Right renal cortex interstitium (tissue), 3 donors: ENCODE measurements around the gene TMCO6. TPM values are rescaled to one million over a fixed set of nuclear protein-coding genes. Genes with fewer than 3 reads are reported as not detected.

ENCODE experiments used
- DNase-seq, 3 donors: peaks; one replicate each; pipeline ENCODE4 v3.0.0-alpha.2; 2013; ENCODE audit warnings: low read depth in 3 of 3, low spot score in 2 of 3
- polyA plus RNA-seq, 3 donors: library from polyadenylated mRNA; unstranded; fragments of 120-200 nt; gene quantifications; one replicate each; pipeline ENCODE4 v1.2.1, GENCODE V29; 2013; ENCODE audit not compliant: insufficient read length in 3 of 3

The TMCO6 gene
- polyA plus RNA-seq, 3 donors, result 15.4 to 16.9 (median 16.6) TPM

DNA sequence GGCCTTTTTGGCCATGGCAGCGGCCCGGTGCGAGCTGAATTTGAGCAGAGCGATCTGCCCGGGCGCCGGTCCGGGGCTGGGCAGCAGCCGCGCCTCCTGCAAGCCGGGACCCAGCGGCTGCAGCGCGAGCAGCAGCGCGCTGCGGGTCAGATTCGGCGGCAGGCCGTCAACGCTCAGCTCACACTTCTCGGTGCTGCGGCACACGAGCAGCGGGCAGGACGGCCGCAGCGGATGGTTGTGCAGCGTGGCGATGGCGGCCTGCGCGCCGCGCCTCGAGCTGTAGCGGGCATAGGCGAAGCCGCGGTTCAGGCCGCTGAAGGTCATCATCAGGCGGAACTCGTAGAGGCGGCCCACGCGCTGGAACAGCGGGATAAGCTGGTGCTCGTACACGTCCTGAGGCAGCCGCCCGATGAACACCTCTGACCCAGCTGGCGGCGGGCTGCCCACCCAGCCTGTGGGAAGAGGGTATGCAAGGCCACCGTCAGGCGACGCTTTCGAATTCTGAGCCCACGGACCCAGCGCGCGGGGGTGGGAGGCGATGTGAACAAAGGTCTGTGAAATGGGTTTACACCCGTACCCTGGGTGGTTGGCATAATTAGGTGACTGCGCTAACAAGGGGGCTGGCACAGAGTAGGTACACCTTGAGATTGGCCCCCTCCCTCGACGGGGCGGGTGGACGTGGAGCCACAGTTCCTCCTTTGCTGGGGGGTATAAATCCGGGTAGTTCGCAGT, 33.4 kb downstream of the TMCO6 start:
- no peak for DNase-seq

- no peak for DNase-seq
Measured at GRCh38 chr5:140673187-140673976, 34.1 kb downstream of the TMCO6 start, which contains the start of gene DND1. Gene DND1, minus strand, starts transcription at chr5:140673576. Its CDS starts 34 bp downstream, at chr5:140673542.

DNA sequence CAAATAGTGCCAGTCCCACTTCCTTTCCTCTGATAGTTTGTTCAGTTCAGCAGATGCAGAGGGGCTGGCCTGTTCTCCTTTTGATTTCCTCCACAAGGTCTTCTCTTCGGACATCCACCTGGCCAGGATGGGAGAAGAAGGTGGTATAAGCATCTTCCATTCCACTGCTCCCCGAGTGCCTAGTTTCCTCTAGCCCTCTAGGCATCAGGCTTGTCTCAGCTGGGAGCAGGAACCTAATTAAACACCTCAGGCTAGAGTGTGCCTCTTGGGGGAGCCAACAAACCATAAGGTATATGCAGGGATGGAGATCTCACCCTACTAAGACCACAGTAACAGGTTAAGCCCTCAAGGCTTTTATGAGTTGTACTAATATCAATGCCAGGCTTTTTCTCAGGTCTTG, 35.0 kb downstream of the TMCO6 start:
- no peak for DNase-seq

GRCh38 chr5:140674629-140675028, 35.4 kb downstream of the TMCO6 start:
- DNase-seq, result no peak

- DNase-seq, result no peak
Measured at GRCh38 chr5:140677947-140678346, 38.7 kb downstream of the TMCO6 start.

GRCh38 chr5:140678993-140679392, 39.7 kb downstream of the TMCO6 start:
- no peak for DNase-seq

DNA sequence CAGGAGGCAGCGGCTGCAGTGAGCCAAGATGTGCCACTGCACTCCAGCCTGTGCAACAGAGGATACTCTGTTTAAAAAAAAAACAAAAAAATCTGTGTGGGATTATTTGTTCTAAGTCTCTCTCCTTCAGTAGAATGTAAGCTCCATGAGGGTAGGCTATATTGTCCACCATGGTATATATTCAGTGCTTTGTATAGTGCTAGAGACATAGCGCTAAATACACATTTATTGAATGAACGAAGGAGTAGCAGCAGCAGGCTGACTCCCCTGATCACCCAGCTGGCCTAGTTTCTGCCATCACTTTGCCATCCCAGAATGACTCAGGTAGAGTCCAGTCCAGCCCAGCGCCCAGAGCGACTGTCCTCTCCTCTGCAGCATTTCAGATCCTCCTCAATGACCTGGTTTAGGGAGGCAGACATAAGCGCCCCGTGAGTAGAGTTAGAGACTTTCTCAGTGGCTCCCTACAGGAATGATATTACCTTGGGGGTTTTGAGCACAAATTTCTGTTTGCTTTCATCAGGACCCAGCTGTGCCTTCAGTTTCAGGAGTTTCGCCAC, 51.2 kb downstream of the TMCO6 start:
- no peak for DNase-seq

DNA sequence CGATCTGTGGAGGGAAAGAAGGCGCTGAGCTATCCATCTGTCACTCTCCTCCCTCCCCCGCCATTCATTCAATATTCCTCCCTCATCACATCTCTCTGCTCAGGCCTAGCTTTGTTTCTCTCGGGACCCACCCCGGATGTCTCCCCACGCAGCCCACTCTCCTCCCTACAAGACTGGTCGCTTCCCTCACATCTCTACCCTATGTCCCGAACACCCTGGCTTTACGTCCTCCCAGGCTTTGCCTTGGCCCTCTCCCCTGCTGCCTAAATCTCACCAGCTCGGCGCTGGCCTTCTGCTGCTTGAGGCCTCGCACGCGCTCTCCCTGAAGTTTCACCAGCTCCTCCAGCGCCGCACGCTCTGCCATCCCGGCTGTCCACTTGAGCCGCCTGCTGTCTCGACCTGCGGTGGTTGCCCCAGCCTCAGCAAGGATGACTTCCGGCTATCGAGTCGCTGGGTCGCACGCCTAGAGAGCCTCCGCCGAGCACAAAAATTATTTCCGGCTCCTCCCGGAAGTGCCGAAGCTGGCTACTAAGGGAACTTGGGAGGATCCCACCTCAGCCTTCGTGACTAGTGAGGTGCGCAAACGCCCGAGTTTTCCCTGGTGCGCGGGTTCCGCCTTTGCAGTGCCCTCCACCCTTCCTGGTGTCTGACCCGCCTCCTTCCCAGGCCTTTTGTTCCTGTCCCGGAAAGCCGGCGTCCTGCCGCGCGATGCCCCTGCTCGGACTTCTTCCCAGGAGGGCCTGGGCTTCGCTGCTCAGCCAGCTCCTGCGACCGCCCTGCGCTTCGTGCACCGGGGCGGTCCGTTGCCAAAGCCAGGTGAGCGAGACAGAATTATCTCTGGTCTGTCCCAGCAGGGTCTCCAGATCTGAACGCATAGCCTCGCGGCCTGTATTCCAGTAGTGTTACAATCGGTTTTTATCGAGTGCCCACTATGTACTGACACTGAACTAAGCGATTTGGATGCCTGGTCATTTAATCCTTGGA, 52.0 kb downstream of the TMCO6 start, which contains the start of the genes HARS1 and HARS2:
TSS of gene HARS1 (minus strand) at position 430 of the 984 bp plus-strand sequence. CDS start at position 364, 66 bp downstream.
TSS of gene HARS2 (plus strand) at position 515 of the 984 bp plus-strand sequence. CDS start at position 709, 194 bp downstream.
- peak; percentile 70 to 86 (median 78) for DNase-seq

- no peak for DNase-seq
Measured at GRCh38 chr5:140694276-140694675, 55.0 kb downstream of the TMCO6 start.

Other genes starting within 250 kb of the TMCO6 start
- 100 to 1,000 TPM; 108 to 114 (median 111) TPM for gene ANKHD1, start 237.6 kb upstream of the TMCO6 start, polyA plus RNA-seq
- 10 to 100 TPM in 1 of 3 donors, 1 to 10 TPM in 2; 9.8 to 11.5 (median 9.9) TPM for gene EIF4EBP3, start 91.8 kb upstream of the TMCO6 start, polyA plus RNA-seq
- gene SRA1, start 82.0 kb upstream of the TMCO6 start, polyA plus RNA-seq, result 10 to 100 TPM; 20.3 to 22.8 (median 21.9) TPM
- 10 to 100 TPM; 23.8 to 33.1 (median 30.5) TPM for gene APBB3, start 74.9 kb upstream of the TMCO6 start, polyA plus RNA-seq
- 10 to 100 TPM; 79.0 to 91.7 (median 79.8) TPM for gene SLC35A4, start 74.6 kb upstream of the TMCO6 start, polyA plus RNA-seq
- gene CD14, start 6.3 kb upstream of the TMCO6 start, polyA plus RNA-seq, result 1 to 10 TPM; 5.6 to 7.6 (median 7.5) TPM
- gene NDUFA2, start 8.2 kb downstream of the TMCO6 start, polyA plus RNA-seq, result 10 to 100 TPM; 66.7 to 84.4 (median 75.4) TPM
- 100 to 1,000 TPM; 180 to 194 (median 192) TPM for gene IK, start 8.4 kb downstream of the TMCO6 start, polyA plus RNA-seq
- gene WDR55, start 25.5 kb downstream of the TMCO6 start, polyA plus RNA-seq, result 10 to 100 TPM; 12.8 to 13.7 (median 13.2) TPM
- gene DND1, start 34.1 kb downstream of the TMCO6 start, polyA plus RNA-seq, result not detected
- 10 to 100 TPM; 67.2 to 71.7 (median 71.1) TPM for gene HARS1, start 51.9 kb downstream of the TMCO6 start, polyA plus RNA-seq
- gene HARS2, start 52.0 kb downstream of the TMCO6 start, polyA plus RNA-seq, result 10 to 100 TPM; 43.1 to 47.5 (median 45.4) TPM
- gene ZMAT2, start 61.0 kb downstream of the TMCO6 start, polyA plus RNA-seq, result 100 to 1,000 TPM; 147 to 162 (median 157) TPM
- under 1 TPM in 2 of 3 donors, not detected in 1; 0.06 to 0.08 TPM for gene PCDHA1, start 146.7 kb downstream of the TMCO6 start, polyA plus RNA-seq
- gene PCDHA2, start 155.4 kb downstream of the TMCO6 start, polyA plus RNA-seq, result under 1 TPM; 0.23 to 0.40 (median 0.35) TPM
- gene PCDHA3, start 161.6 kb downstream of the TMCO6 start, polyA plus RNA-seq, result under 1 TPM; 0.22 to 0.65 (median 0.45) TPM
- gene PCDHA4, start 167.6 kb downstream of the TMCO6 start, polyA plus RNA-seq, result 1 to 10 TPM in 2 of 3 donors, under 1 TPM in 1; 0.86 to 1.3 (median 1.3) TPM
- under 1 TPM; 0.04 to 0.12 (median 0.08) TPM for gene PCDHA5, start 182.2 kb downstream of the TMCO6 start, polyA plus RNA-seq
- gene PCDHA6, start 188.5 kb downstream of the TMCO6 start, polyA plus RNA-seq, result under 1 TPM; 0.33 to 0.47 (median 0.44) TPM
- under 1 TPM; 0.20 to 0.47 (median 0.22) TPM for gene PCDHA7, start 194.8 kb downstream of the TMCO6 start, polyA plus RNA-seq
- under 1 TPM in 2 of 3 donors, not detected in 1; 0.06 TPM for gene PCDHA8, start 201.7 kb downstream of the TMCO6 start, polyA plus RNA-seq
- under 1 TPM in 1 of 3 donors, not detected in 2; 0.03 TPM for gene PCDHA9, start 208.9 kb downstream of the TMCO6 start, polyA plus RNA-seq
- gene PCDHA10, start 216.4 kb downstream of the TMCO6 start, polyA plus RNA-seq, result 1 to 10 TPM in 1 of 3 donors, under 1 TPM in 2; 0.51 to 2.1 (median 0.62) TPM
- gene PCDHA11, start 229.5 kb downstream of the TMCO6 start, polyA plus RNA-seq, result under 1 TPM; 0.16 to 0.76 (median 0.19) TPM
- gene PCDHA12, start 235.9 kb downstream of the TMCO6 start, polyA plus RNA-seq, result under 1 TPM; 0.06 to 0.14 (median 0.08) TPM
- under 1 TPM in 1 of 3 donors, not detected in 2; 0.08 TPM for gene PCDHA13, start 242.7 kb downstream of the TMCO6 start, polyA plus RNA-seq